ENCODE results near the gene GPC5.

The GPC5 gene

GRCh38 chr13:91588541-91588940 lies 190.1 kb downstream of the GPC5 start:
- DNase-seq (ENCODE audit: low read depth, low spot score) = no peak

GRCh38 chr13:91592056-91593014 lies 193.9 kb downstream of the GPC5 start:
- DNase-seq (ENCODE audit: low read depth, low spot score) = no peak

- no peak for DNase-seq (ENCODE audit: low read depth, low spot score)
Observed at GRCh38 chr13:91593456-91593855, 195.0 kb downstream of the GPC5 start.

GRCh38 chr13:91594061-91594460 lies 195.6 kb downstream of the GPC5 start:
- DNase-seq (ENCODE audit: low read depth, low spot score) = no peak

GRCh38 chr13:91595677-91596076 lies 197.3 kb downstream of the GPC5 start:
- DNase-seq (ENCODE audit: low read depth, low spot score) = no peak

GRCh38 chr13:91596842-91597241 lies 198.4 kb downstream of the GPC5 start:
- no peak for DNase-seq (ENCODE audit: low read depth, low spot score)

GRCh38 chr13:91598655-91599054 lies 200.2 kb downstream of the GPC5 start:
- no peak for DNase-seq (ENCODE audit: low read depth, low spot score)

- DNase-seq (ENCODE audit: low read depth, low spot score) = no peak
Observed at GRCh38 chr13:91601273-91601672, 202.9 kb downstream of the GPC5 start.

- DNase-seq (ENCODE audit: low read depth, low spot score) = no peak
Observed at GRCh38 chr13:91601807-91602206, 203.4 kb downstream of the GPC5 start.

- DNase-seq (ENCODE audit: low read depth, low spot score) = no peak
Observed at GRCh38 chr13:91609353-91609752, 210.9 kb downstream of the GPC5 start.

- no peak for DNase-seq (ENCODE audit: low read depth, low spot score)
Observed at GRCh38 chr13:91618315-91618714, 219.9 kb downstream of the GPC5 start.

- no peak for DNase-seq (ENCODE audit: low read depth, low spot score)
Observed at GRCh38 chr13:91620670-91621141, 222.3 kb downstream of the GPC5 start.

- no peak for DNase-seq (ENCODE audit: low read depth, low spot score)
Observed at GRCh38 chr13:91621161-91621560, 222.7 kb downstream of the GPC5 start.

- no peak for DNase-seq (ENCODE audit: low read depth, low spot score)
Observed at GRCh38 chr13:91621963-91622362, 223.5 kb downstream of the GPC5 start.

- no peak for DNase-seq (ENCODE audit: low read depth, low spot score)
Observed at GRCh38 chr13:91622778-91623550, 224.5 kb downstream of the GPC5 start.

GRCh38 chr13:91627952-91628739 lies 229.7 kb downstream of the GPC5 start:
- DNase-seq (ENCODE audit: low read depth, low spot score) = no peak

GRCh38 chr13:91630946-91631345 lies 232.5 kb downstream of the GPC5 start:
- DNase-seq (ENCODE audit: low read depth, low spot score) = no peak

- no peak for DNase-seq (ENCODE audit: low read depth, low spot score)
Observed at GRCh38 chr13:91632086-91632485, 233.7 kb downstream of the GPC5 start.

GRCh38 chr13:91639330-91639729 lies 240.9 kb downstream of the GPC5 start:
- no peak for DNase-seq (ENCODE audit: low read depth, low spot score)

GRCh38 chr13:91643394-91643793 lies 245.0 kb downstream of the GPC5 start:
- no peak for DNase-seq (ENCODE audit: low read depth, low spot score)

- DNase-seq (ENCODE audit: low read depth, low spot score) = no peak
Observed at GRCh38 chr13:91644806-91645205, 246.4 kb downstream of the GPC5 start.

Data from activated CD4-positive, CD25-positive, alpha-beta regulatory T cell treated with anti-CD3 and anti-CD28 coated beads, Interleukin-2, amount 50 U/mL, for 16 hours (primary cell).